Liver (tissue), 9 donors: ENCODE data around the gene GLIS1. TPM values are rescaled to one million over a fixed set of nuclear protein-coding genes. Genes with fewer than 3 reads are reported as not detected.

ENCODE experiments used
- DNase-seq: peaks from one replicate; pipeline ENCODE4 v3.0.0-alpha.2; 2017; ENCODE audit warnings: low spot score
- H3K27ac ChIP-seq, 2 donors: one replicate each; pipeline ENCODE4 v1.7.0; 2013; ENCODE audit warnings: inconsistent platforms in 2 of 2, low read length in 2 of 2, control low read depth in 1 of 2, low read depth in 1 of 2, mild to moderate bottlenecking in 1 of 2
- H3K27me3 ChIP-seq, 4 donors: one replicate each; pipeline versions ENCODE4 v1.6.1 to v1.7.0; 2013; ENCODE audit warnings: low read length in 3 of 4, inconsistent platforms in 1 of 4, mild to moderate bottlenecking in 1 of 4, moderate library complexity in 1 of 4; ENCODE audit not compliant: control insufficient read depth in 4 of 4, insufficient read depth in 4 of 4
- H3K36me3 ChIP-seq, 4 donors: one replicate each; pipeline versions ENCODE4 v1.6.1 to v1.7.0; 2013; ENCODE audit warnings: low read length in 3 of 4, mild to moderate bottlenecking in 3 of 4, low read depth in 1 of 4, moderate library complexity in 1 of 4; ENCODE audit not compliant: control insufficient read depth in 4 of 4, insufficient read depth in 3 of 4
- H3K4me1 ChIP-seq, 4 donors: one replicate each; pipeline versions ENCODE4 v1.6.1 to v1.7.0; 2013; ENCODE audit warnings: low read length in 3 of 4, mild to moderate bottlenecking in 3 of 4, moderate library complexity in 1 of 4; ENCODE audit not compliant: control insufficient read depth in 4 of 4, insufficient read depth in 4 of 4
- H3K4me3 ChIP-seq, 3 donors: one replicate each; pipeline versions ENCODE4 v1.6.1 to v1.7.0; 2013; ENCODE audit warnings: low read length in 3 of 3, control low read depth in 1 of 3, low read depth in 1 of 3, mild to moderate bottlenecking in 1 of 3
- H3K9ac ChIP-seq, 2 donors: one replicate each; pipeline ENCODE4 v1.7.0; 2013; ENCODE audit warnings: low read length in 2 of 2, mild to moderate bottlenecking in 2 of 2, moderate library complexity in 2 of 2, control low read depth in 1 of 2, low read depth in 1 of 2
- H3K9me3 ChIP-seq, 4 donors: one replicate each; pipeline versions ENCODE4 v1.6.1 to v1.7.0; 2013; ENCODE audit warnings: low read length in 3 of 4; ENCODE audit not compliant: control insufficient read depth in 4 of 4
- EGR1 ChIP-seq, 2 donors: IDR thresholded peaks; 2 replicates each; pipeline ENCODE4 v1.6.1; 2016 to 2018; ENCODE audit warnings: antibody characterized with exemption in 2 of 2, low read depth in 2 of 2
- FOXA1 ChIP-seq: IDR thresholded peaks from 2 replicates; pipeline ENCODE4 v1.6.1; 2016; ENCODE audit warnings: antibody characterized with exemption
- FOXA2 ChIP-seq: IDR thresholded peaks from 2 replicates; pipeline ENCODE4 v1.6.1; 2016; ENCODE audit warnings: antibody characterized with exemption
- GABPA ChIP-seq, 2 donors: IDR thresholded peaks in 1 of 2; conservative IDR thresholded peaks in 1 of 2; 2 replicates each; pipeline ENCODE4 v1.6.1; 2016; ENCODE audit warnings: antibody characterized with exemption in 2 of 2, mild to moderate bottlenecking in 1 of 2, moderate library complexity in 1 of 2
- HNF4A ChIP-seq, 2 donors: conservative IDR thresholded peaks; 2 replicates each; pipeline ENCODE4 v1.6.1; 2016; ENCODE audit warnings: antibody characterized with exemption in 2 of 2, mild to moderate bottlenecking in 2 of 2
- HNF4G ChIP-seq: IDR thresholded peaks from 2 replicates; pipeline ENCODE4 v1.6.1; 2016; ENCODE audit warnings: antibody characterized with exemption
- JUND ChIP-seq, 2 donors: IDR thresholded peaks; 2 replicates each; pipeline ENCODE4 v1.6.1; 2016; ENCODE audit warnings: antibody characterized with exemption in 2 of 2
- RAD21 ChIP-seq, 2 donors: IDR thresholded peaks; 2 replicates each; pipeline ENCODE4 v1.6.1; 2016; ENCODE audit warnings: antibody characterized with exemption in 2 of 2, mild to moderate bottlenecking in 2 of 2
- REST ChIP-seq: IDR thresholded peaks from 2 replicates; pipeline ENCODE4 v1.6.1; 2016; ENCODE audit warnings: antibody characterized with exemption, mild to moderate bottlenecking
- RXRA ChIP-seq, 2 donors: IDR thresholded peaks; 2 replicates each; pipeline ENCODE4 v1.6.1; 2017 to 2018; ENCODE audit warnings: antibody characterized with exemption in 2 of 2, mild to moderate bottlenecking in 1 of 2
- SP1 ChIP-seq: IDR thresholded peaks from 2 replicates; pipeline ENCODE4 v1.6.1; 2018; ENCODE audit warnings: antibody characterized with exemption, mild to moderate bottlenecking
- TAF1 ChIP-seq: conservative IDR thresholded peaks from 2 replicates; pipeline ENCODE4 v1.6.1; 2016; ENCODE audit warnings: antibody characterized with exemption, mild to moderate bottlenecking
- YY1 ChIP-seq: IDR thresholded peaks from 2 replicates; pipeline ENCODE4 v1.6.1; 2016; ENCODE audit warnings: antibody characterized with exemption, mild to moderate bottlenecking
- WGBS: extraction: QIAGEN DNeasy Blood & Tissue Kit; methylation state at CpG from one replicate; pipeline ENCODE4 v1.1.7; 2013; 5-methylcytosine and 5-hydroxymethylcytosine counted together
- polyA plus RNA-seq, 2 donors: library from polyadenylated mRNA; stranded (reverse) in 1 of 2; unstranded in 1 of 2; fragments of 200-250 nt in 1 of 2; fragments of >200 nt in 1 of 2; fragmentation: Nextera tagmentation in 1 of 2; extraction: Ambion mirVana in 1 of 2; gene quantifications; one replicate each; pipeline versions ENCODE4 v1.2.1 to v1.2.3, GENCODE V29; 2013 to 2015
- total RNA-seq, 2 donors: library from RNA; depleted of rRNA; stranded (reverse); fragments of >200 nt; gene quantifications; one replicate each; pipeline ENCODE4 v1.2.3, GENCODE V29; 2014
- TF ChIP-seq, protein P1 (sequence below): IDR thresholded peaks from 2 replicates; pipeline ENCODE4 v1.6.1; 2016; ENCODE audit warnings: antibody characterized with exemption
- TF ChIP-seq, protein P2 (sequence below): IDR thresholded peaks from 2 replicates; pipeline ENCODE4 v1.6.1; 2016; ENCODE audit warnings: antibody characterized with exemption
- TF ChIP-seq, protein P3 (sequence below): IDR thresholded peaks from 2 replicates; pipeline ENCODE4 v1.6.1; 2016; ENCODE audit warnings: antibody characterized with exemption
- TF ChIP-seq, protein P4 (sequence below): fragments of 150-350 bp; IDR thresholded peaks from 2 replicates; pipeline ENCODE4 v1.5.1; 2017; ENCODE audit warnings: improper control_type of control experiment, low read depth, low read length; ENCODE audit not compliant: missing input control
- donor health status: healthy.
- donor health status: healthy.
- donor health status: healthy.
- donor health status: healthy.
- donor health status: healthy.

The GLIS1 gene
- total and polyA plus RNA-seq, 4 donors, result under 0.01 to 0.05 TPM; not detected in 2

GRCh38 chr1:53576381-53576801 is 162.6 kb downstream of the GLIS1 start:
- no peak for TF ChIP-seq HNF4G
- TF ChIP-seq EGR1 (IDR thresholded peaks at IDR 0.05; ENCODE audit: low read depth in 2 of 2), result no peak
- TF ChIP-seq JUND (IDR thresholded peaks at IDR 0.05), result no peak
- no peak for TF ChIP-seq RXRA (IDR thresholded peaks at IDR 0.05)
- no peak for TF ChIP-seq RAD21 (IDR thresholded peaks at IDR 0.05)
- TF ChIP-seq, protein P1, sequence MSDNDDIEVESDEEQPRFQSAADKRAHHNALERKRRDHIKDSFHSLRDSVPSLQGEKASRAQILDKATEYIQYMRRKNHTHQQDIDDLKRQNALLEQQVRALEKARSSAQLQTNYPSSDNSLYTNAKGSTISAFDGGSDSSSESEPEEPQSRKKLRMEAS, result no peak
- no peak for TF ChIP-seq YY1
- TF ChIP-seq, protein P2, sequence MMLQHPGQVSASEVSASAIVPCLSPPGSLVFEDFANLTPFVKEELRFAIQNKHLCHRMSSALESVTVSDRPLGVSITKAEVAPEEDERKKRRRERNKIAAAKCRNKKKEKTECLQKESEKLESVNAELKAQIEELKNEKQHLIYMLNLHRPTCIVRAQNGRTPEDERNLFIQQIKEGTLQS, result no peak
- TF ChIP-seq SP1, result no peak
- TF ChIP-seq, protein P3, sequence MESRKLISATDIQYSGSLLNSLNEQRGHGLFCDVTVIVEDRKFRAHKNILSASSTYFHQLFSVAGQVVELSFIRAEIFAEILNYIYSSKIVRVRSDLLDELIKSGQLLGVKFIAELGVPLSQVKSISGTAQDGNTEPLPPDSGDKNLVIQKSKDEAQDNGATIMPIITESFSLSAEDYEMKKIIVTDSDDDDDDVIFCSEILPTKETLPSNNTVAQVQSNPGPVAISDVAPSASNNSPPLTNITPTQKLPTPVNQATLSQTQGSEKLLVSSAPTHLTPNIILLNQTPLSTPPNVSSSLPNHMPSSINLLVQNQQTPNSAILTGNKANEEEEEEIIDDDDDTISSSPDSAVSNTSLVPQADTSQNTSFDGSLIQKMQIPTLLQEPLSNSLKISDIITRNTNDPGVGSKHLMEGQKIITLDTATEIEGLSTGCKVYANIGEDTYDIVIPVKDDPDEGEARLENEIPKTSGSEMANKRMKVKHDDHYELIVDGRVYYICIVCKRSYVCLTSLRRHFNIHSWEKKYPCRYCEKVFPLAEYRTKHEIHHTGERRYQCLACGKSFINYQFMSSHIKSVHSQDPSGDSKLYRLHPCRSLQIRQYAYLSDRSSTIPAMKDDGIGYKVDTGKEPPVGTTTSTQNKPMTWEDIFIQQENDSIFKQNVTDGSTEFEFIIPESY, result no peak
- no peak for TF ChIP-seq GABPA (IDR thresholded peaks at IDR 0.05 in 1 of 2, conservative IDR thresholded peaks at IDR 0.05 in 1 of 2)
- TF ChIP-seq FOXA2, result no peak
- no peak for TF ChIP-seq REST
- Histone ChIP-seq H3K9ac (no peak overlapping the region), H3K9me3 (no peaks in the 10 kb centered on the region), H3K4me3 (no peak overlapping the region), H3K36me3 (no peaks in the 10 kb centered on the region), H3K27me3 (no peaks in the 10 kb centered on the region), H3K27ac (no peak overlapping the region), H3K4me1 (no peaks in the 10 kb centered on the region)
- WGBS, result 83% methylated on average over 6 of the region's 6 CpGs
- DNase-seq, result no peak

- DNase-seq, result no peak
Observed at GRCh38 chr1:53575955-53576320, 163.0 kb downstream of the GLIS1 start.

More at GRCh38 chr1:53575955-53576320, 163.0 kb downstream of the GLIS1 start:
- no peak overlapping the region for H3K27ac ChIP-seq
- no peaks in the 10 kb centered on the region for H3K4me1 ChIP-seq
- 82% methylated on average over 5 of the region's 5 CpGs for WGBS
- H3K9ac ChIP-seq, result no peak overlapping the region
- no peaks in the 10 kb centered on the region for H3K27me3 ChIP-seq
- H3K36me3 ChIP-seq, result no peaks in the 10 kb centered on the region
- H3K9me3 ChIP-seq, result no peaks in the 10 kb centered on the region
- H3K4me3 ChIP-seq, result no peak overlapping the region
- TF ChIP-seq, protein P4, sequence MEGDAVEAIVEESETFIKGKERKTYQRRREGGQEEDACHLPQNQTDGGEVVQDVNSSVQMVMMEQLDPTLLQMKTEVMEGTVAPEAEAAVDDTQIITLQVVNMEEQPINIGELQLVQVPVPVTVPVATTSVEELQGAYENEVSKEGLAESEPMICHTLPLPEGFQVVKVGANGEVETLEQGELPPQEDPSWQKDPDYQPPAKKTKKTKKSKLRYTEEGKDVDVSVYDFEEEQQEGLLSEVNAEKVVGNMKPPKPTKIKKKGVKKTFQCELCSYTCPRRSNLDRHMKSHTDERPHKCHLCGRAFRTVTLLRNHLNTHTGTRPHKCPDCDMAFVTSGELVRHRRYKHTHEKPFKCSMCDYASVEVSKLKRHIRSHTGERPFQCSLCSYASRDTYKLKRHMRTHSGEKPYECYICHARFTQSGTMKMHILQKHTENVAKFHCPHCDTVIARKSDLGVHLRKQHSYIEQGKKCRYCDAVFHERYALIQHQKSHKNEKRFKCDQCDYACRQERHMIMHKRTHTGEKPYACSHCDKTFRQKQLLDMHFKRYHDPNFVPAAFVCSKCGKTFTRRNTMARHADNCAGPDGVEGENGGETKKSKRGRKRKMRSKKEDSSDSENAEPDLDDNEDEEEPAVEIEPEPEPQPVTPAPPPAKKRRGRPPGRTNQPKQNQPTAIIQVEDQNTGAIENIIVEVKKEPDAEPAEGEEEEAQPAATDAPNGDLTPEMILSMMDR, result no peak
- TF ChIP-seq FOXA2, result no peak
- no peak for TF ChIP-seq RAD21 (IDR thresholded peaks at IDR 0.05)
- no peak for TF ChIP-seq RXRA (IDR thresholded peaks at IDR 0.05)
- TF ChIP-seq, protein P3, result no peak
- no peak for TF ChIP-seq SP1
- TF ChIP-seq TAF1, result no peak
- TF ChIP-seq REST, result no peak
- TF ChIP-seq, protein P2, result no peak
- no peak for TF ChIP-seq FOXA1
- no peak for TF ChIP-seq HNF4A (conservative IDR thresholded peaks at IDR 0.05)
